Anterior cingulate cortex (tissue), 58 donors: ENCODE results near the gene KDM4F.

Experiments used
- DNase-seq, 58 donors: peaks; one replicate each; lab custom pipeline; 2025; lab: John Stamatoyannopoulos, UW

KDM4F gene

DNA sequence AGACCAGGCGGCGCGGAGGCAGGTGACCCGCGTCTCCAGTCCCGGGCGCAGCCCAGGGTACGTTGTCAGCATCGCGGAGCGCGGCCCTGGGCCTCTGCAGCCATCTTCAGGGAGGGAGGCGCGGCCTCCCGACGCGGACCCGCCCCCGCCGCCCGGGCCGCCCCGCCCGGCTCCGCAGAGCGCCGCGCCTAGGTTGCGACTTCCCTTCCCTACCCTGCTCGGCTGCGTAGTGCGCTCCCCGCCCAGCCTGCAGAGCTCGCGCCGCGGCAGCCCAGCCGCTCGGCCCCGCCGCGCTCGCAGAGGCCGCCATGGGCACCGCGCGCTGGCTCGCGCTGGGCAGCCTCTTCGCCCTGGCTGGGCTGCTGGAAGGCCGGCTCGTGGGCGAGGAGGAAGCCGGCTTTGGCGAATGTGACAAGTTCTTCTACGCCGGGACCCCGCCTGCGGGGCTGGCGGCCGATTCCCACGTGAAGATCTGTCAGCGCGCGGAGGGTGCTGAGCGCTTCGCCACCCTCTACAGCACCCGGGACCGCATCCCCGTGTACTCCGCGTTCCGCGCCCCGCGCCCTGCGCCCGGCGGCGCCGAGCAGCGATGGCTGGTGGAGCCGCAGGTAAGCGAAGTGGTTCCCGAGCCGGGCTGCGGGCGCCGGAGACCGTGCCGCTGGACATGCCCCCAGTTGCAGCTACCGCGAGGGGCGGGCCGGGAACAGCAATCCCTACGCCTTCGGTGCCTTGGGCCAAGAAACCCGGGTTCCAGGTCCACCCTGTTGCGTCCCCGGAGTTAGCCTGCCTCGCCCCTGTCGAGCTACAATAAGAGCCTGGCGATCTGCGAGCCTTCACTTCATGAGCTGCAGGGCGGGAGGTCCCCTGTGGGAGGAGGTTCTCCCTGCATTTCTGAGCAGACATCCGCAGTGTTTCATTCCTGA lies 40.7 kb downstream of the KDM4F start, which contains the start of gene ENDOD1:
TSS of gene ENDOD1 (plus strand) at position 227 of the 923 bp plus-strand sequence. CDS start at position 309, 82 bp downstream.
- DNase-seq: peak in 57 of 58 donors; percentile 36 to 92 (median 80)

DNA sequence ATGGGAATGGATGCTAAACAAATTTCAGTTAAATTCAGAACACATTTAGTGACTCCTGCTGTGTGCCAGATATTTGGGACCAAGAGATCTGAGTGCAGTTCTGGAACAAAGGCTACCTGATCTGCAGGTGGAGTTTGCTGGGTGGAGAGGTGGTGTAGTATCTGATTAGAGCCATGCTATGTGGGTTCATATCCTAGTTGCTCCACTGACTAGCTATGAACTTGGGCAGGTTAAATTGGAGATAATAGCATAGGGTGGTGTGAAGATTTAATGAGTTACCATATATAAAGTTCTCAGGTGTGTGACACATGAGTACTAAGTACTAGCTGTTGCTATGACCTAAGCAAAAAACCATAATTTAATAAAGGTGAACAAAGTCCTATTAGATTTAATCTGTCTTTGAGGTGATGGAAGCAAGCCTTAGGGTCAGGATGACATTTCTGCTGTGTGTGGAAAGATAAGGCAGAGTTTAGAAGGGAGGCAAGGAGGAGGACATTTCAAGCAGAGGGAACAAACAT lies 42.5 kb downstream of the KDM4F start:
- DNase-seq: no peak

DNA sequence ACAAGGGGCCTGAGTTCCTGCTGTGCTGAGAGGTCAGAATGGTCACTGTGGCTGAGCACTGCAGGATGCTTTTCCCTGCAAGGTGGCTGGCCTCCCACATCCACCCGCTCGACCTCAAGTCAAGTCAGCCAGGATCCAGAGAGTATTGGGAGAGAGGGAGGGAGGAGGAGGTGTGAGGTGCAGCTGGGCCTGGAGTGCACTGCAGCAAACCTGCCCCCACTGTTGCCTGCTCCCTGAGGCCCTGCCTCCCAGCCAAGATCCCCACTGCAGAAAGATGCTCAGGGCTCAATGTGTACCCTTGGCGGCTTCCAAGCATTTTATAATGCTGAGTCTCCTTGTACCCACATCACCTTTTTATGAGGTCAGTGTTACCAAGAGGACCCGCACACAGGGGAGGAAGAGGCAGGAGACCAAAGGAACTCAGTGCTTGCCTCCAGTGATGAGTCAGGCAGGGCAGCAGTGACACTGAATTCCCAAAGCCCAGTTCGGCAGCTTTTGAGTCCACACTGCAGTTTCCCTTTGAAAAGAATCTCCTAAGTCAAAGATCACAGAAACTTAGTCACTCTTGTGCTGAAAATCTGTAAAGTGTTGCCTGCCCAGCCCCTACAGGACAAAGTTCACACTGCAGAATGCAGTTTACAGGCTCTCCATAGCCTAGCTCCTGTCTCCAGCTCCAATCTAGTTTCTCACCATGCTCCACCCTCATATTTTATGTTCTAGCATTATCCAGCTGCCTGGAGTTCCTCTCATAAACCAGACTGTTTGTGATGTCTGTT lies 43.5 kb downstream of the KDM4F start:
- peak in 1 of 58 donors; percentile 5 for DNase-seq

DNA sequence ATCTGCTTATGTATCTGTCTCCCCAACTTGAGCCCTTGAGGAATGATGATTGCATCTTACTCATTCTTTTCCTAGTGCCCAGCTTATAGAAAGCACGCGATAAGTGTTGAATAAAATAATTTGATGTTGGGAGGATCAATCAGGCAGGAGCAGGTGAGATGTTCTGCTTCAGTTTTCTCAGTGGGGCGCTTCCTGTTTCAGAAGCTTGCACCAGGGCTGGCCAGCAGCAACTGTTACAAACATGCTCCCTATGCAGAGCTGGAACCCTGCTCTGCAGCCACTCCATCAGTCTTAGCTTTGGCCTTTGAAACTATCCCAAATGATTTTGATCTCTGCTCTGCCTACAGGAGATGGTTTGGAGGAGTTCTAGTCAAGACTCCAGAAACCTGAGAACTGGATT lies 44.3 kb downstream of the KDM4F start:
- DNase-seq: no peak

DNA sequence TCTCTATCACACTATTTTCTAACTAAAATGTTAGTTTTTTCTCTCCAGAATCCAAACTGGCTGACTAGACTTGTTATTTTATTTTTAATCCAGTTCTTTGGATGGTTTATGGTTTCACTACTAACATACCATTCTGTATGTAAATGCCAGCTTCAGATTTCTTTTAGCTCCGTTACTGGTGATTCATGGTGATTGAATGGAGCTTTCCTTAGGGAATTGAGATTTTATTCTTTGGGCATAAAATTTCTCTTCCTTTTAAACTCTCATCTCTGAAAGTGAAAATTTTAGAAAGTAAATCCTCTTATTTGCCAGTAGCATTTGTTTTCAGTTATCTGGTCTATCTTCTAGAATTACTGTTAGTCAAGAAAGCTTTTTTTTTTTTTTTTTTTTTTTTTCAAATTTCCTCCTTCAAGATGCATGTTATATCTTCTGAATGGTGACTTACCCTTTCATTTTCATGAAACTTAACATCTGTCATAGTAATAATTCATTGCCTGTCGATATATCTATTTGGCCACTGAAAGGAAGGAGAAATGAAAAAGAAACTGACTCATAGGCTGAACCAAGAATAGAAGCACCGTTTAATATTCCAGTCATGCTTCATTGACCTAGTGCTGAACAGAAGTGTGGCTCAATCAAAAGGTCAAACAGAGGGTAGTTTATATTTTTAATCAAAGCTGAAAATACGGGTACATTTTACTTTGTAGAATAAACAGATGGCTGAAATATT lies 46.8 kb downstream of the KDM4F start:
- DNase-seq: peak in 1 of 58 donors; percentile 27

DNA sequence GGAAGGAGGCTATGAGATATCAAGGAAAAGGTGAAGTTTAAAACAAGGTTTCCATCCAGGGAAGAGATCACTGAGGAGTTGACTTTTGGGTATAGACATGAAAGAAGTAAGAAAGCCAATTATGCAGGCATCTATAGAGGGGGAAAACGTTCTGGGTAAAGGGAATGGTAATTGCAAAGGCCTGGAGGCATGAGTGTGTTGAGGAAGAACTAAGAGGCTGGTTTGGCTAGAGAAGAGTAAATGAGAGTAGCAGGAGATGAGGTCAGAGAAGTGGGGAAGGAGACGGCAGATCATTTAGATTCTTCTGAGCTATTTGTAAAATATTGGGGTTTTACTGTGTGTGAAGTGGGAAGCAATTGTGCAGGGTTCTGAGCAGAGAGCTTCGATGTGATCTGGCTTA lies 48.0 kb downstream of the KDM4F start:
- no peak for DNase-seq

DNA sequence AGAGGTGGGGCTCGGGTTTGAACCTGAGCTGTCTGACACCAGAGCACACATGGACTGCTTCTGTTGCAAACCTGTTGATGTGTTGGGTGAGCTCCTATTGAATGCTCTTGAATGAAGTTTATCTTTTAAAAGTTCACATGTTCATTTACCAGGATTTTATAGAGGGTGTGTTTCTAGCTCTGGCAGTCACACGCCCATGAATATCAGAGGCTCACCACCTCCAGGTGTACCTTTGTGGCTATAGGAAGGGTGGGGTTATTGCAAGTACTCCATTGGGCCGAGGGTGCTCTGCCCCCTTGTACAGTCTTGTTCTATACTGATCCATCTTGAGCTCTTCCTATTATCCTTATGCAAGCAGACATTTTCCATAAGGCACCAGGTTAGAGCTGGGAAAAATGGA lies 49.6 kb downstream of the KDM4F start:
- DNase-seq: no peak

DNA sequence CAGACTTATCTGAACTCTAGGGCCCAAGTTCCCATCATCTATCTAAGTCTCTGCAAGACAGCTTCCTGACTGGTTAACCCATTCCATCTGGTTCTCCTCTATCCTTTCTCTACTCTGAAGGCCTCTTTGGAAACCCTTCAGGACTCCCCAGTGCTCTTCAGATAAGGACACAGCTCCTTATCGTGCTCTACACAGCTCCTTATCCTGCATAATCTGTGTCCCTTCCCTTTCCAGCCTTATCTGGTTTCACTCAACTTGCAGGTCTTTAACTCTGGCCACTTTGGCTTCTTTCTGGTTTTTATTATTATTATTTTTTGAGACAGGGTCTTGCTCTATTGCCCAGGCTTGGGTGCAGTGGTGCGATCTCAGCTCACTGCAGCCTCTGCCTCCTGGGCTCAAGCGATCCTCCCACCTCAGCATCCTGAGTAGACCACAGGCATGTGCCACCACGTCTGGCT lies 51.0 kb downstream of the KDM4F start:
- DNase-seq: no peak
